Caco-2 (cell line): ENCODE data around the gene VIT. TPM values are rescaled to one million over a fixed set of nuclear protein-coding genes. Genes with fewer than 3 reads are reported as not detected.

Experiments
- BruUV-seq: library from RNA; stranded (reverse); fragments of 400-500 nt; replicated peaks from 2 replicates; lab custom pipeline; 2021; lab: Mats Ljungman, UMichigan
- CTCF ChIA-PET: fragments of 300-600 bp; sonication (Branson Sonifier 250); formaldehyde crosslinking; loops from one replicate; lab custom pipeline; 2022; ENCODE audit warnings: antibody characterized with exemption; lab: Charles Lee
- POLR2A ChIA-PET: fragments of 300-600 bp; sonication (Branson Sonifier 250); formaldehyde crosslinking; loops from one replicate; lab custom pipeline; 2022; ENCODE audit warnings: antibody characterized with exemption; lab: Charles Lee
- DNase-seq, 2 experiments: peaks; one replicate each; pipeline versions ENCODE4 v3.0.0 to v3.0.0-alpha.2; 2020 to 2022
- H3K27me3 ChIP-seq: replicated peaks from 2 replicates; pipeline ENCODE4 v1.6.0; 2011; ENCODE audit warnings: low read length; ENCODE audit not compliant: control insufficient read depth, insufficient read depth
- H3K36me3 ChIP-seq: 2 replicates; pipeline ENCODE4 v1.5.1; 2011; ENCODE audit warnings: low read length; ENCODE audit not compliant: control insufficient read depth, insufficient read depth
- H3K4me1 ChIP-seq: fragments of 250-450 bp; sonication (Bioruptor Pico); 2 replicates; pipeline ENCODE4 v1.5.1; 2020; ENCODE audit warnings: mild to moderate bottlenecking
- H3K4me3 ChIP-seq: 2 replicates; pipeline ENCODE4 v1.5.1; 2011; ENCODE audit warnings: low read depth, mild to moderate bottlenecking, control low read depth, low read length
- H3K9me3 ChIP-seq: fragments of 250-450 bp; sonication (Bioruptor Pico); 2 replicates; pipeline ENCODE4 v1.5.1; 2020; ENCODE audit warnings: mild to moderate bottlenecking, moderate library complexity
- H3K27ac Mint-ChIP-seq: one replicate; pipeline ENCODE4 v1.8.0; 2022; ENCODE audit warnings: mixed read lengths; ENCODE audit not compliant: unreplicated experiment
- H3K27me3 Mint-ChIP-seq: one replicate; pipeline ENCODE4 v1.8.0; 2022; ENCODE audit warnings: mixed read lengths; ENCODE audit not compliant: insufficient read depth, unreplicated experiment
- H3K36me3 Mint-ChIP-seq: one replicate; pipeline ENCODE4 v1.8.0; 2022; ENCODE audit warnings: mild to moderate bottlenecking, mixed read lengths; ENCODE audit not compliant: insufficient read depth, unreplicated experiment
- H3K4me1 Mint-ChIP-seq: one replicate; pipeline ENCODE4 v1.8.0; 2022; ENCODE audit warnings: low read depth, mixed read lengths; ENCODE audit not compliant: unreplicated experiment
- H3K4me3 Mint-ChIP-seq: one replicate; pipeline ENCODE4 v1.8.0; 2022; ENCODE audit warnings: mild to moderate bottlenecking, moderate library complexity, mixed read lengths; ENCODE audit not compliant: unreplicated experiment
- H3K9me3 Mint-ChIP-seq: one replicate; pipeline ENCODE4 v1.8.0; 2022; ENCODE audit warnings: mixed read lengths; ENCODE audit not compliant: unreplicated experiment
- CTCF ChIP-seq, 2 experiments: fragments of 200-600 bp in 1 of 2; IDR thresholded peaks; 1 replicate in 1 of 2; 2 replicates in 1 of 2; pipeline versions ENCODE4 v1.5.1 to v1.8.0; 2011 to 2022; ENCODE audit warnings: antibody characterized with exemption in 1 of 2, control low read depth in 1 of 2, inconsistent platforms in 1 of 2, low read depth in 1 of 2, low read length in 1 of 2, mild to moderate bottlenecking in 1 of 2, moderate library complexity in 1 of 2; ENCODE audit not compliant: insufficient read depth in 1 of 2, severe bottlenecking in 1 of 2, unreplicated experiment in 1 of 2
- intact Hi-C: fragments of 100-400 bp; cut with micrococcal nuclease; formaldehyde crosslinking; loops from one replicate; pipeline ENCODE4 v1.10.0; 2022; ENCODE audit not compliant: unreplicated experiment
- total RNA-seq: library from RNA; stranded (reverse); gene quantifications from 2 replicates; pipeline ENCODE4 v1.2.3, GENCODE V29; 2022

VIT gene
- total RNA-seq, 1 experiment from 2014 or later, result 1.2 TPM

GRCh38 chr2:36771671-36772070, 75.2 kb downstream of the VIT start:
- DNase-seq, result no peak
- Histone ChIP-seq H3K9me3 (no peaks in the 10 kb centered on the region), H3K4me3 (no peak overlapping the region), H3K4me1 (no peaks in the 10 kb centered on the region), H3K36me3 (no peaks in the 10 kb centered on the region), H3K27me3 (no peaks in the 10 kb centered on the region)
- Mint-ChIP-seq H3K4me1 (no peaks in the 10 kb centered on the region), H3K36me3 (no peaks in the 10 kb centered on the region), H3K27me3 (peaks cover 3% of the 10 kb centered on the region), H3K4me3 (no peak overlapping the region), H3K9me3 (no peaks in the 10 kb centered on the region), H3K27ac (no peak overlapping the region)
- intact Hi-C loops, result no loop called here
- TF ChIP-seq CTCF (IDR thresholded peaks at IDR 0.05; ENCODE audit: insufficient read depth in 1 of 2, low read depth in 1 of 2, low read length in 1 of 2, severe bottlenecking in 1 of 2, unreplicated experiment in 1 of 2), result no peak
- ChIA-PET POLR2A (no interaction called here), CTCF (no interaction called here)
- BruUV-seq, result no TSS peak

- ChIA-PET CTCF (no interaction called here), POLR2A (no interaction called here)
- H3K36me3 ChIP-seq, result no peaks in the 10 kb centered on the region
- no peak for TF ChIP-seq CTCF (IDR thresholded peaks at IDR 0.05; ENCODE audit: insufficient read depth in 1 of 2, low read depth in 1 of 2, low read length in 1 of 2, severe bottlenecking in 1 of 2, unreplicated experiment in 1 of 2)
- no peak for DNase-seq
- no peaks in the 10 kb centered on the region for H3K4me1 Mint-ChIP-seq
- no peaks in the 10 kb centered on the region for H3K9me3 Mint-ChIP-seq
- H3K27me3 ChIP-seq, result no peaks in the 10 kb centered on the region
- H3K4me1 ChIP-seq, result no peaks in the 10 kb centered on the region
- peaks cover 3% of the 10 kb centered on the region for H3K27me3 Mint-ChIP-seq
- intact Hi-C loops, result no loop called here
- no peak overlapping the region for H3K27ac Mint-ChIP-seq
- H3K9me3 ChIP-seq, result no peaks in the 10 kb centered on the region
- H3K4me3 ChIP-seq, result no peak overlapping the region
- no TSS peak for BruUV-seq
- no peaks in the 10 kb centered on the region for H3K36me3 Mint-ChIP-seq
- H3K4me3 Mint-ChIP-seq, result no peak overlapping the region
Observed at GRCh38 chr2:36773947-36774346, 77.4 kb downstream of the VIT start.

- Mint-ChIP-seq H3K27me3 (peaks cover 3% of the 10 kb centered on the region), H3K4me3 (no peak overlapping the region), H3K27ac (no peak overlapping the region), H3K36me3 (no peaks in the 10 kb centered on the region), H3K4me1 (no peaks in the 10 kb centered on the region), H3K9me3 (no peaks in the 10 kb centered on the region)
- TF ChIP-seq CTCF (IDR thresholded peaks at IDR 0.05; ENCODE audit: insufficient read depth in 1 of 2, low read depth in 1 of 2, low read length in 1 of 2, severe bottlenecking in 1 of 2, unreplicated experiment in 1 of 2), result no peak
- DNase-seq, result no peak
- H3K4me3 ChIP-seq, result no peak overlapping the region
- BruUV-seq, result no TSS peak
- ChIA-PET CTCF (interaction anchor here (1.0 kb wide), 1 partner anchor 10 kb away, joined by 3 read pairs; no protein-coding TSS in a partner anchor), POLR2A (interaction anchor here (0.9 kb wide), 1 partner anchor 18 kb away, joined by 3 read pairs; no protein-coding TSS in a partner anchor)
- intact Hi-C loops, result no loop called here
- no peaks in the 10 kb centered on the region for H3K27me3 ChIP-seq
- no peaks in the 10 kb centered on the region for H3K36me3 ChIP-seq
- H3K4me1 ChIP-seq, result no peaks in the 10 kb centered on the region
- no peaks in the 10 kb centered on the region for H3K9me3 ChIP-seq
Observed at GRCh38 chr2:36775261-36775660, 78.8 kb downstream of the VIT start.
